ENCODE results near the gene ELANE.

GRCh38 chr19:870314-870713 is 18.2 kb downstream of the ELANE start:
- TF ChIP-seq, protein P1, sequence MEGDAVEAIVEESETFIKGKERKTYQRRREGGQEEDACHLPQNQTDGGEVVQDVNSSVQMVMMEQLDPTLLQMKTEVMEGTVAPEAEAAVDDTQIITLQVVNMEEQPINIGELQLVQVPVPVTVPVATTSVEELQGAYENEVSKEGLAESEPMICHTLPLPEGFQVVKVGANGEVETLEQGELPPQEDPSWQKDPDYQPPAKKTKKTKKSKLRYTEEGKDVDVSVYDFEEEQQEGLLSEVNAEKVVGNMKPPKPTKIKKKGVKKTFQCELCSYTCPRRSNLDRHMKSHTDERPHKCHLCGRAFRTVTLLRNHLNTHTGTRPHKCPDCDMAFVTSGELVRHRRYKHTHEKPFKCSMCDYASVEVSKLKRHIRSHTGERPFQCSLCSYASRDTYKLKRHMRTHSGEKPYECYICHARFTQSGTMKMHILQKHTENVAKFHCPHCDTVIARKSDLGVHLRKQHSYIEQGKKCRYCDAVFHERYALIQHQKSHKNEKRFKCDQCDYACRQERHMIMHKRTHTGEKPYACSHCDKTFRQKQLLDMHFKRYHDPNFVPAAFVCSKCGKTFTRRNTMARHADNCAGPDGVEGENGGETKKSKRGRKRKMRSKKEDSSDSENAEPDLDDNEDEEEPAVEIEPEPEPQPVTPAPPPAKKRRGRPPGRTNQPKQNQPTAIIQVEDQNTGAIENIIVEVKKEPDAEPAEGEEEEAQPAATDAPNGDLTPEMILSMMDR (IDR thresholded peaks at IDR 0.05; ENCODE audit: insufficient read depth, low read length): no peak
- TF ChIP-seq, protein P2, sequence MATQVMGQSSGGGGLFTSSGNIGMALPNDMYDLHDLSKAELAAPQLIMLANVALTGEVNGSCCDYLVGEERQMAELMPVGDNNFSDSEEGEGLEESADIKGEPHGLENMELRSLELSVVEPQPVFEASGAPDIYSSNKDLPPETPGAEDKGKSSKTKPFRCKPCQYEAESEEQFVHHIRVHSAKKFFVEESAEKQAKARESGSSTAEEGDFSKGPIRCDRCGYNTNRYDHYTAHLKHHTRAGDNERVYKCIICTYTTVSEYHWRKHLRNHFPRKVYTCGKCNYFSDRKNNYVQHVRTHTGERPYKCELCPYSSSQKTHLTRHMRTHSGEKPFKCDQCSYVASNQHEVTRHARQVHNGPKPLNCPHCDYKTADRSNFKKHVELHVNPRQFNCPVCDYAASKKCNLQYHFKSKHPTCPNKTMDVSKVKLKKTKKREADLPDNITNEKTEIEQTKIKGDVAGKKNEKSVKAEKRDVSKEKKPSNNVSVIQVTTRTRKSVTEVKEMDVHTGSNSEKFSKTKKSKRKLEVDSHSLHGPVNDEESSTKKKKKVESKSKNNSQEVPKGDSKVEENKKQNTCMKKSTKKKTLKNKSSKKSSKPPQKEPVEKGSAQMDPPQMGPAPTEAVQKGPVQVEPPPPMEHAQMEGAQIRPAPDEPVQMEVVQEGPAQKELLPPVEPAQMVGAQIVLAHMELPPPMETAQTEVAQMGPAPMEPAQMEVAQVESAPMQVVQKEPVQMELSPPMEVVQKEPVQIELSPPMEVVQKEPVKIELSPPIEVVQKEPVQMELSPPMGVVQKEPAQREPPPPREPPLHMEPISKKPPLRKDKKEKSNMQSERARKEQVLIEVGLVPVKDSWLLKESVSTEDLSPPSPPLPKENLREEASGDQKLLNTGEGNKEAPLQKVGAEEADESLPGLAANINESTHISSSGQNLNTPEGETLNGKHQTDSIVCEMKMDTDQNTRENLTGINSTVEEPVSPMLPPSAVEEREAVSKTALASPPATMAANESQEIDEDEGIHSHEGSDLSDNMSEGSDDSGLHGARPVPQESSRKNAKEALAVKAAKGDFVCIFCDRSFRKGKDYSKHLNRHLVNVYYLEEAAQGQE (IDR thresholded peaks at IDR 0.05; ENCODE audit: insufficient replicate concordance, low read depth): no peak
- TF ChIP-seq POLR2AphosphoS5 (IDR thresholded peaks at IDR 0.05; ENCODE audit: low read depth): no peak
- TF ChIP-seq SPI1 (IDR thresholded peaks at IDR 0.05; ENCODE audit: borderline replicate concordance, low read depth): no peak
- no peak for TF ChIP-seq GABPA (IDR thresholded peaks at IDR 0.05; ENCODE audit: low read depth)
